HG03108 (cell line): Measurements from ENCODE around the gene ACTR1A.
"Not testable (repeated sequence)": the region's sequence is repeated elsewhere in the genome, so short reads cannot be mapped to it uniquely, and the experiment has no call there.

Experiments
- ATAC-seq: cut with Tn5 transposase; IDR thresholded peaks from one replicate; pipeline ENCODE4 v1.9.1; 2021; ENCODE audit warnings: moderate library complexity; ENCODE audit not compliant: unreplicated experiment

Gene ACTR1A

GRCh38 chr10:102457591-102458150, 44.8 kb downstream of the ACTR1A start:
- no peak for ATAC-seq

- no peak for ATAC-seq
Observed at GRCh38 chr10:102455893-102456471, 46.5 kb downstream of the ACTR1A start.

- ATAC-seq: not testable (repeated sequence)
Observed at GRCh38 chr10:102454662-102455487, 47.6 kb downstream of the ACTR1A start.

- no peak for ATAC-seq
Observed at GRCh38 chr10:102453502-102453901, 49.0 kb downstream of the ACTR1A start.

GRCh38 chr10:102452672-102453340, 49.7 kb downstream of the ACTR1A start:
- no peak for ATAC-seq

- no peak for ATAC-seq
Observed at GRCh38 chr10:102451105-102451969, 51.2 kb downstream of the ACTR1A start, which contains the start of gene C10orf95. C10orf95 (minus strand) TSS chr10:102451543; CDS start chr10:102451093, 450 bp downstream.

- ATAC-seq: peak; percentile 70
Observed at GRCh38 chr10:102450374-102451104, 52.0 kb downstream of the ACTR1A start.

GRCh38 chr10:102450124-102450373, 52.5 kb downstream of the ACTR1A start:
- no peak for ATAC-seq

- peak; percentile 59 for ATAC-seq
Observed at GRCh38 chr10:102449321-102450123, 53.0 kb downstream of the ACTR1A start.

- ATAC-seq: no peak
Observed at GRCh38 chr10:102444851-102445250, 57.7 kb downstream of the ACTR1A start.

- ATAC-seq: no peak
Observed at GRCh38 chr10:102438374-102438773, 64.1 kb downstream of the ACTR1A start.

- no peak for ATAC-seq
Observed at GRCh38 chr10:102437515-102437914, 65.0 kb downstream of the ACTR1A start.

GRCh38 chr10:102436312-102436711, 66.2 kb downstream of the ACTR1A start:
- ATAC-seq: no peak

- ATAC-seq: no peak
Observed at GRCh38 chr10:102435529-102436233, 66.8 kb downstream of the ACTR1A start.

- no peak for ATAC-seq
Observed at GRCh38 chr10:102435133-102435497, 67.4 kb downstream of the ACTR1A start.

GRCh38 chr10:102434394-102435132, 67.9 kb downstream of the ACTR1A start:
- no peak for ATAC-seq

GRCh38 chr10:102433619-102434046, 68.9 kb downstream of the ACTR1A start:
- no peak for ATAC-seq
